A549 treated with Mapracorat at 1 μM for 4 hours (cell line): ENCODE data around the gene STXBP2. TPM values are rescaled to one million over a fixed set of nuclear protein-coding genes. Genes with fewer than 3 reads are reported as not detected.

ENCODE experiments used
- total RNA-seq: library from RNA; stranded (reverse); fragments of 200-300 nt; extraction: Qiagen RNA extraction; gene quantifications from 5 replicates; pipeline ENCODE4 v1.2.3, GENCODE V29; 2022

The STXBP2 gene
- total RNA-seq: 31.0 to 45.2 TPM (median 40.0 TPM) in 5 replicates

DNA sequence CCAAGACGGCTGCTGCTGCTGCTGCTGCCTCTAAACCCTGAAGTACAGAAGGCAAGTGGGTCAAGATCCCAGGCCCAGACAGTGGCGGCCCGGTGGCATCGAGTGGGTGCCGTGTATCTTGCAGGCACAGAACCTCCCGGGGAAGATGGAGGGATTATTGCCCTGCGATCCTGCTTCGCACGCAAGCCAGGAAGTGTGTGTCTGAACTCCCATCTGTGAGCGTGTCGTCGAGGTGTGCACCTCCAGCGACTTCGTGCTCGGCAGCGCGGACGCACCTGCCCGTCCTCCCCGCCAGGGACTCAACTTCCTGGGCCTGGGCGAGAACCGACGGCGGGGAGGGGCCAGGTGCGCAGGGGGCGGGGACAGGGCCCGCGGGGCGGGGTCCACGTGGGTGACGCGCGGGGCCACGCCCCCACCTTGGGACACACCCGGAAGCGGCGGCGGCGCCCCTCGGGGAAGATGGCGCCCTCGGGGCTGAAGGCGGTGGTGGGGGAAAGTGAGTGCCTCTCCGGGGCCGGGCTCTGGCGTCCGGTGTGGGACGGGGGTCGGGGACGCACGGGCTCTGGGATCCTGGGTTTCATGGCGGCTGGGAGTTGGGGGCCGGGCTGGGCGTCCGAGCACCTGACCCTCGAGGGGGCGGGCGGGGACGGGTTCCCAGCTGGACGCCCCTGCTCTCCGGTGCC is at the start of gene STXBP2:
TSS of gene STXBP2 (plus strand) at position 420 of the 683 bp plus-strand sequence. CDS start at position 460, 40 bp downstream.

DNA sequence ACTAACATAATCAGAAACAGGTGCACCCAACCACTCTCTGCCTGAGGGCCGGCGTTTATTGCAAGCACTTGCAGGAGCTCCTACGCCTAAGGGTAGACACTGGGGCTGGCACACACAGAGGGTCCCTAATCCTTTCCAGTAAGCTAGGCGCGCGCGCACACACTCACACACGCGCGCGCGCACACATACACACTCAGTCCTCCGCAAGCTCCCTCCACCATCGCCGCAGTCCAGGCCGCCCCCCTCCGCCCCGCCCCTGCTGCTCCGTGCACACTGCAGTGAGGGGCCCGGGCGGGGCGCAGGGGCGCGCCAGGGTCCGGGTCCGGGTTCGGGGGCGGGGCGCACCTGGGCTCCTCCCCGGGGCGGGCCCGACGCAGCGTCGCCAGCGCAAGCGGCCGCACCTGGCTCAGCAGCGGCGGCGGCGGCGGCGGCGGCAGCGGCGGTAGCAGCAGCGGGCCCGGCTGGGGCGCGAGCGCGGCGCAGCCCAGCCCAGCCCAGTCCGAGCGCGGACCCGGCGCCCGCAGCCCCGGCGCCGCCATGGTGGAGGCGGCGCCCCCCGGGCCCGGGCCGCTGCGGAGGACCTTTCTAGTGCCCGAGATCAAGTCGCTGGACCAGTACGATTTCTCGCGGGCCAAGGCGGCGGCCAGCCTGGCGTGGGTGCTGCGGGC is 41.3 kb upstream of the STXBP2 start, which contains the start of gene CAMSAP3:
TSS of gene CAMSAP3 (plus strand) at position 398 of the 668 bp plus-strand sequence. CDS start at position 538, 140 bp downstream.

DNA sequence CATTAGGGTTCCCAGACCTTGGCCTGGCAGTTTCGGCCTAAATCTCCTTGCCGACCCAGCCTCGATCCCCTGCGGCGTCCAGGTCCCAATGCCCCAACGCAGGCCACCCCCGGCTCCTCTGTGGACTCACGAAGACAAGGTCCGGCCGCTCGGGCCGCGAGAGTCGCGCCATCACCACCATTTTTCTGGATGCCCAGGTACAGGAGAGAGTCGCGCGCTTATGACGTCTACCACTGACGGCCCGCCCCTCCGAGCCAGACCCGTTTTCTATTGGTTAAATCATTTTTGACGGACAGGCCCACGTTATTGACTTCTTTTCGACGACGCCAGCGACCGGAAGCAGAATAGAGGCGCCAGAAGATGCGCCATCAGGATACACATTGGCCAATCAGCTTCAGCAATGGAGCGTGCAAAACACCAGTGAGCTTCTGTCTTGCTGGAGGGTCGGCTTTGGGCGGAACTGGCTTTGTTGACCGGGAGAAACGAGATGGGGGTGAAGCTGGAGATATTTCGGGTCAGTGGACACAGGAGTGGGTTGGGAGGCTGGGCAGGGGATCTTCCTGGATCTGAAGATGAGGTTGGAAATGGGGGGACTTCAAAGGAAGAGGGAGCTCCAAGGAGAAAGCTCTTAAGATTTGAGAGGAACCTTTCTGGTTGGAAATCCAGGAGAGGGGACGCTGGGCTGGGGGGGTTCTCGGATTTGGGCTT is 7.4 kb upstream of the STXBP2 start, which contains the start of the genes PET100 and XAB2:
TSS of gene PET100 (plus strand) at position 447 of the 708 bp plus-strand sequence. CDS start at position 488, 41 bp downstream.
TSS of gene XAB2 (minus strand) at position 199 of the 708 bp plus-strand sequence. CDS start at position 181, 18 bp downstream.

DNA sequence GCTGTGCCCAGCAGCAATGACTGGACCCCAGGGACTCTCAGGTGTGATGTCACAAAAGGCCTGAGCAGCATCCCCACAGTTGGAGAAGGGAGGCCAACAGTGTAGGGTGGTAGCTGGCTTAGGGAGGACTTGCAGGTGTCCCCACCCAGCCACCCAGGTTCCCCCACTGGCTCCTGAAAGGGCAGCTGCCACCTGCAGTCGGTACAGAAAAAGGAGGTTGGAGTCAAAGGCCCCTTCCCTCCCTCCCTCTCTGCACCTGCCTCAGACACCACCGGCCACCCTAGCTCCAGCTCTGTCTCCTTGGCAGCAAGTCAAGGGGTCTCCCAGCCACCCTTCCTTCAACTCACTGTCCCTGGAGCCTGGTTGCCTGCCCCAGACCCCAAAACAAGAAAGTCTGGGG is 3.2 kb upstream of the STXBP2 start, which contains the start of gene PCP2:
TSS of gene PCP2 (minus strand) at position 22 of the 400 bp plus-strand sequence. CDS start 262 bp downstream, outside the sequence.

DNA sequence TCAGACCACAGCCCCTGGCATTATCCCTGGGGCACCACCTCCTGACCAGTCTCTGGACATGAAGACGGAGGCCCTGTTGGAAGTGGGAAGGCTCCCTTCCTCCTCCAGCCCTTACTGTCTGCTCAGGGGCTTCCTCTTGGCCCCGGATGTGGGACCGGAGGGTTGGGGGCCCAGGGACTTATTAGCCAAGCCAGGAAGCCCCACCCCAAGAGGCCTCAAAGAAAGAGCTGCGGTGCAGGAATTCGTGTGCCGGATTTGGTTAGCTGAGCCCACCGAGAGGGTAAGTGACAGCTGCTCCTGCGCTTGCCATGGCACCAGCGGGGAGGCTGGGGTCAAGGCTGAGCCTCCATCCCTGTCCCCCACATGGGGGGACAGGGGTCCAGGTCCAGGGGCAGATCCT is 31.9 kb downstream of the STXBP2 start, which contains the start of gene RETN:
TSS of gene RETN (plus strand) at position 208 of the 400 bp plus-strand sequence. CDS start 278 bp downstream, outside the sequence.

DNA sequence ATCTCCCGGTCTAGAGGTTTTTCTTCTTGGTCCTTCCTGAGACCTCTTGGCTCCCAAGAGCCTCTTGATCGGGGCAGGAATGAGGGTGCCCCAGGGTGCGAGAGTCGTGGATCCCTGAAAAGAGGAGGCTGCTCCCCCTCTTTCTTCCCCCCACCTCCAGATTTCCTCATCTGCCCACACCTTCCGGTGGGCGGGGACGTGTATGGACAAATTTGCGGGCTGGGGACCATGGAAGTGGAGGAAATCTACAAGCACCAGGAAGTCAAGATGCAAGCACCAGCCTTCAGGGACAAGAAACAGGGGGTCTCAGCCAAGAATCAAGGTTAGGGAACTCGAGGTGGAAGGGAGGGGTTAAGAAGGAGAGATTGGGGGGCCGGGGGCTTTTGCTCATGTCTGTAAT is 39.9 kb downstream of the STXBP2 start, which contains the start of gene MCEMP1:
TSS of gene MCEMP1 (plus strand) at position 237 of the 400 bp plus-strand sequence. CDS start at position 268, 31 bp downstream.

DNA sequence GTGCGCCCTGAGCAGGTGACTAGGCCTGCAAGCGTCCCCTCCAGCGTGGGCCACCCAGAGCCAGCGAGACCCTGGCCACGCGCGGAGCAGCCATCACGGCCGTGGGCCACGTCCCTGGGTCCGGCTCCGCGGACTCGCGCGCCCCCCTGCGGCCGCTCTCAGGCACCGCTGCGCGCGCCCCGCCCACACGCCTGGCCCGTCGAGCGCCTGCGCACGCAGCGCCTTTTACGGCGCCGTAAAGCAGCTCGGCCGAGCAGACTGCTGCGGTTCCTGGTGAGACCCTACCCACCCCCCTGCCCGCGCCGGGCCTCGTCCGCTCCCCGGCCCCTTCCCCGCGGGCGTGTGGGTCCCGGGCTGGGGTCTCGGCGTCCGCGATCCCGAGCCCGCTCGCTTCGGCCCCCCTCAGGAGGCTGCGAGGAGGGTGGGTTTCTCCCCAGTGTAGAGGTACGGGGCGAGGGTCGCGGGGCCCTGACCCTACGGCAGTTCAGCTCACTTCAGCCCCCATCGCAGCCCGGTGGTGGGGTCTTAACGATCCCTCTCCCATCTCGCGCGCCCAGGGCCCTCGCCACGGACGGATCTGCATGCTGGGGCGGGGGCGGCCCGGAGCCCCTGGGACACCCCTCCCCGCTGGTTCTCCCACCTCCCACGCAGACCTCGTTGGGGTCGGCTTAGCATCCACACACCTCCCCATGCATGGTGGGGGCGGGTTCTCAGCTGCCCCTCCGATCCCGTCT is 43.9 kb downstream of the STXBP2 start, which contains the start of gene TRAPPC5:
TSS of gene TRAPPC5 (plus strand) at position 228 of the 734 bp plus-strand sequence. CDS start 1,421 bp downstream, outside the sequence.

Other genes starting within 250 kb of the STXBP2 start
- 1.3 to 2.6 TPM (median 1.6 TPM) in 5 replicates for gene PEX11G, start 148.1 kb upstream of the STXBP2 start, total RNA-seq
- gene ZNF358, start 121.0 kb upstream of the STXBP2 start, total RNA-seq: 16.4 to 21.2 TPM (median 18.2 TPM) in 5 replicates
- gene MCOLN1, start 114.5 kb upstream of the STXBP2 start, total RNA-seq: 8.9 to 13.5 TPM (median 11.5 TPM) in 5 replicates
- 23.0 to 39.6 TPM (median 34.5 TPM) in 5 replicates for gene PNPLA6, start 101.4 kb upstream of the STXBP2 start, total RNA-seq
- gene CAMSAP3, start 41.2 kb upstream of the STXBP2 start, total RNA-seq: 4.0 to 6.3 TPM (median 5.3 TPM) in 5 replicates
- 21.5 to 26.3 TPM (median 25.6 TPM) in 5 replicates for gene XAB2, start 7.6 kb upstream of the STXBP2 start, total RNA-seq
- gene PET100, start 7.3 kb upstream of the STXBP2 start, total RNA-seq: 46.3 to 68.9 TPM (median 59.4 TPM) in 5 replicates
- not detected in 5 replicates for gene PCP2, start 3.4 kb upstream of the STXBP2 start, total RNA-seq
- gene RETN, start 31.9 kb downstream of the STXBP2 start, total RNA-seq: not detected in 5 replicates
- not detected in 5 replicates for gene MCEMP1, start 40.0 kb downstream of the STXBP2 start, total RNA-seq
- 45.4 to 107 TPM (median 106 TPM) in 5 replicates for gene TRAPPC5, start 43.7 kb downstream of the STXBP2 start, total RNA-seq
- gene FCER2, start 65.0 kb downstream of the STXBP2 start, total RNA-seq: not detected in 5 replicates
- gene CLEC4G, start 95.0 kb downstream of the STXBP2 start, total RNA-seq: not detected in 5 replicates
- gene CD209, start 110.4 kb downstream of the STXBP2 start, total RNA-seq: not detected in 5 replicates
- gene CLEC4M, start 126.1 kb downstream of the STXBP2 start, total RNA-seq: not detected in 5 replicates
- 1.1 to 1.9 TPM (median 1.8 TPM) in 5 replicates for gene EVI5L, start 193.1 kb downstream of the STXBP2 start, total RNA-seq
- 0.19 to 0.46 TPM (median 0.39 TPM) in 5 replicates for gene PRR36, start 237.3 kb downstream of the STXBP2 start, total RNA-seq